ENCODE results near the gene VAC14.
A peak's percentile ranks its signal among the peaks of the same experiment; 100 is the strongest.
"Not testable (repeated sequence)": the region's sequence is repeated elsewhere in the genome, so short reads cannot be mapped to it uniquely, and the experiment has no call there.

Gene VAC14

GRCh38 chr16:70758786-70759185 lies 42.2 kb downstream of the VAC14 start:
- no peak for DNase-seq

GRCh38 chr16:70757183-70757582 lies 43.8 kb downstream of the VAC14 start:
- no peak for DNase-seq

GRCh38 chr16:70756071-70756470 lies 44.9 kb downstream of the VAC14 start:
- DNase-seq: no peak

- DNase-seq: no peak
These were observed 45.9 kb downstream of the VAC14 start for GRCh38 chr16:70754851-70755600.

GRCh38 chr16:70754371-70754770 lies 46.6 kb downstream of the VAC14 start:
- DNase-seq: no peak

GRCh38 chr16:70753694-70754325 lies 47.1 kb downstream of the VAC14 start:
- DNase-seq: no peak

- no peak for DNase-seq
These were observed 47.7 kb downstream of the VAC14 start for GRCh38 chr16:70753228-70753627.

GRCh38 chr16:70752426-70752825 lies 48.5 kb downstream of the VAC14 start:
- DNase-seq: no peak

GRCh38 chr16:70751593-70751992 lies 49.4 kb downstream of the VAC14 start:
- no peak for DNase-seq

- peak; percentile 85 for DNase-seq
These were observed 50.0 kb downstream of the VAC14 start for GRCh38 chr16:70750893-70751467.

- peak; percentile 16 for DNase-seq
These were observed 51.0 kb downstream of the VAC14 start for GRCh38 chr16:70749681-70750601.

GRCh38 chr16:70749006-70749678 lies 51.8 kb downstream of the VAC14 start:
- no peak for DNase-seq

GRCh38 chr16:70747703-70748631 lies 53.0 kb downstream of the VAC14 start:
- peak; percentile 85 for DNase-seq

- DNase-seq: peak; percentile 80
These were observed 54.1 kb downstream of the VAC14 start for GRCh38 chr16:70746708-70747424.

- DNase-seq: peak; percentile 36
These were observed 54.8 kb downstream of the VAC14 start for GRCh38 chr16:70746040-70746707.

- no peak for DNase-seq
These were observed 55.4 kb downstream of the VAC14 start for GRCh38 chr16:70745536-70746025.

GRCh38 chr16:70744366-70744765 lies 56.6 kb downstream of the VAC14 start:
- DNase-seq: no peak

GRCh38 chr16:70743791-70744190 lies 57.2 kb downstream of the VAC14 start:
- DNase-seq: no peak

GRCh38 chr16:70742967-70743366 lies 58.0 kb downstream of the VAC14 start:
- not testable (repeated sequence) for DNase-seq

- no peak for DNase-seq
These were observed 59.2 kb downstream of the VAC14 start for GRCh38 chr16:70741783-70742125.
